Measurements from ENCODE around the gene CBX5. TPM values are rescaled to one million over a fixed set of nuclear protein-coding genes. Genes with fewer than 3 reads are reported as not detected.
"Not testable (repeated sequence)": the region's sequence is repeated elsewhere in the genome, so short reads cannot be mapped to it uniquely, and the experiment has no call there.

Gene CBX5
- polyA plus RNA-seq, 3 donors from 2014 or later, result 5.9 to 23.6 (median 11.5) TPM

- peak overlapping the region; percentile 19 to 74 (median 64) for H3K27ac Mint-ChIP-seq
- peaks cover 0 to 2% of the 10 kb centered on the region in 2 donors for H3K4me1 Mint-ChIP-seq
- H3K4me3 Mint-ChIP-seq, result peak overlapping the region in 2 of 5 donors; percentile 19 to 31
- peaks cover 24 to 64% (median 34%) of the 10 kb centered on the region in 3 donors for H3K36me3 Mint-ChIP-seq
- H3K27me3 Mint-ChIP-seq (ENCODE audit: low read depth in 3 of 3), result peaks cover 4 to 19% (median 14%) of the 10 kb centered on the region in 3 donors
- no peak for DNase-seq
- no peaks in the 10 kb centered on the region for H3K9me3 Mint-ChIP-seq
These were observed 6.4 kb upstream of the CBX5 start for GRCh38 chr12:54286042-54287030.

DNA sequence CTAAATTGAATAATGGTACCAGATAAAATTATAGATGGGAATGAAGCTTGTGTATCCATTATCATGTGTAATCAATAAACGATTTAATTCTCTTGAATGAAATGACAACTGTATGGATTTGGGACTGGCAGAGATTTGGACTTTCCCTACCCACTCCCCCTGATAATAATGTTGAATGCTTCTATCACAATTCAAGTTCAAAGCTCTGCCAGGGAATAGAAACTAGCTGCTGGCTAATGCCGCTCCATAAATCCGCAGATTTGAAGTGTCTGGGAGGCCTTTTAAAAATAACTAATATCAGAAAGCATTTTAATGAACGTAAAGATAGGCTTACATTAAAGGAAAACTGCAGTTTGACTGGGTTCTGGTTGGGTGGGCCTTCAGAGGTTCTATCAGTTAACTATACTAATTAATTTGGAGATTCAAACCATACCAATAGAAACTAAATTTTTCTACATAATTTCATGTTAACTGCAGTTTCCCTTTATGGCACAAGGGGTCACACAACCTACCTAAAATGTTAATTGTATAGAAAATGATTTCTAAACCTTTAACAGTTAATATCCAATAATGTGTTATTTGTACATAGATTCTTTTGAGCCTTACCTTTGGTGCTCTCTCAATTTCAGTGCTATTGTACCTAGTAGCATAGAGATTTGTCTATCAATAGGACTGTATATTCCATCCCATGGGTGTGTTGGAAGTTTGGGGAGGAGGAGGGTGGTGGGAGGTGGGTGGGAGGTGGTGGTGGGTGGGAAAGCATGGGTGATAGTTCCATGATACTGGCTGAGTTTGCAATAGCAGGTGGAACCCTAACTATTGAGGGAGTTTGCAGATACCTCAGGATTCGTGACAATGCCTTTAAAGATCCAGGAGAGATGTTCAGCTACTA, 5.5 kb upstream of the CBX5 start:
- H3K27ac Mint-ChIP-seq, result peak overlapping the region; percentile 31 to 82 (median 63)
- H3K4me3 Mint-ChIP-seq, result peak overlapping the region in 4 of 5 donors; percentile 32 to 60 (median 40)
- peaks cover 4 to 19% (median 14%) of the 10 kb centered on the region in 3 donors for H3K27me3 Mint-ChIP-seq (ENCODE audit: low read depth in 3 of 3)
- peaks cover 0 to 2% of the 10 kb centered on the region in 2 donors for H3K4me1 Mint-ChIP-seq
- no peaks in the 10 kb centered on the region for H3K9me3 Mint-ChIP-seq
- DNase-seq, result no peak
- peaks cover 25 to 65% (median 37%) of the 10 kb centered on the region in 3 donors for H3K36me3 Mint-ChIP-seq

DNA sequence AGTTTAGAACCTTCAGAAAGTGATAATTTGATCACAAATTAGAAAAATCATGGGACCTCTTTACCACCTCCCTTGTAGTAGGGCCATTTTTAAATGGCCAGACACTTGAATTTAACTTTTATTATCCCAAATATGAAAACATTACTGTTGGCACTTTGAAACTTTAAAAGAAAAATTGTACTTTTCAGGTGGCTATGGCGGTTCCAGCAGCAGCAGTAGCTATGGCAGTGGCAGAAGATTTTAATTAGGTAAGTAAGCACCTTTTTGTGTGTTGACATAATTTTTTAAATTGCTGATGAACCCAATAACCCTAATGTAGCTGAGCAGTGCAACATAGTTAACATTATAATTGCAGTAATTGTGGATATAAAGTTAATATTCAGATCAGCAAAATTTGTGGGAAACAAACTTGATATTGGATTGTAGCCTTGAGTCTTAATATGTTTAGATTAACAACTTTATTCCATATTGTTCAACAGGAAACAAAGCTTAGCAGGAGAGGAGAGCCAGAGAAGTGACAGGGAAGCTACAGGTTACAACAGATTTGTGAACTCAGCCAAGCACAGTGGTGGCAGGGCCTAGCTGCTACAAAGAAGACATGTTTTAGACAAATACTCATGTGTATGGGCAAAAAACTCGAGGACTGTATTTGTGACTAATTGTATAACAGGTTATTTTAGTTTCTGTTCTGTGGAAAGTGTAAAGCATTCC, 4.3 kb upstream of the CBX5 start:
- peak overlapping the region in 4 of 6 donors; percentile 31 to 92 (median 81) for H3K27ac Mint-ChIP-seq
- not testable (repeated sequence) for DNase-seq, H3K9me3 Mint-ChIP-seq, H3K4me1 Mint-ChIP-seq
- peaks cover 4 to 19% (median 14%) of the 10 kb centered on the region in 3 donors for H3K27me3 Mint-ChIP-seq (ENCODE audit: low read depth in 3 of 3)
- peaks cover 25 to 65% (median 37%) of the 10 kb centered on the region in 3 donors for H3K36me3 Mint-ChIP-seq
- peak overlapping the region in 4 of 5 donors; percentile 16 to 80 (median 56) for H3K4me3 Mint-ChIP-seq

DNA sequence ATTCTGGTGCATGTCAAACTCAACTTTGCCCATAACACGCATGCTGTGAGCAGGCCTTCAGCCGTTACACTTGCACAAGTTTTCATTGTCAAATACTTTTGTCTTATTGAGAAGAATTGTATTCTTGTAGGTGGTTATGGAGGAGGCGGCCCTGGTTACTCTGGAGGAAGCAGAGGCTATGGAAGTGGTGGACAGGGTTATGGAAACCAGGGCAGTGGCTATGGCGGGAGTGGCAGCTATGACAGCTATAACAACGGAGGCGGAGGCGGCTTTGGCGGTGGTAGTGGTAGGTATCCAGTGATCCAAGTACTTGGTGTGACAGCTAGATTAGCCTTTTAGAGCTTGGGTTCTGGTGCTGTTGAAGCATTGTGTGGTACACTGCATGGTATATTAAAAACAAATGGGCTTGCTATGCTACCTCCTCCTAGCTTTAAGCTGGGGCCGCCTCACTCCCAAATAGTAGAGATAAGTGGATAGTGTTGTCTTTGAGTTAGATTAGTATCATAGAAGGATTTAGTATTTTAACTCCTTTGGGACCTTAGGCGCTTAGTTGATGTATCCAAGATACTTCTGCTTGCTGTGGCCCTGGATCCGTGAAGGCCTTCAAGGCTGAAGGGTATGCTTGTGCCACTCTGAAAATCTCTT, 3.1 kb upstream of the CBX5 start:
- Mint-ChIP-seq H3K9me3 (no peaks in the 10 kb centered on the region), H3K27ac (peak overlapping the region in 2 of 6 donors; percentile 86 to 92), H3K4me1 (peaks cover 0 to 2% of the 10 kb centered on the region in 2 donors), H3K27me3 (ENCODE audit: low read depth in 3 of 3) (peaks cover 4 to 17% (median 14%) of the 10 kb centered on the region in 3 donors), H3K4me3 (no peak overlapping the region), H3K36me3 (peaks cover 25 to 62% (median 37%) of the 10 kb centered on the region in 3 donors)
- DNase-seq, result no peak

DNA sequence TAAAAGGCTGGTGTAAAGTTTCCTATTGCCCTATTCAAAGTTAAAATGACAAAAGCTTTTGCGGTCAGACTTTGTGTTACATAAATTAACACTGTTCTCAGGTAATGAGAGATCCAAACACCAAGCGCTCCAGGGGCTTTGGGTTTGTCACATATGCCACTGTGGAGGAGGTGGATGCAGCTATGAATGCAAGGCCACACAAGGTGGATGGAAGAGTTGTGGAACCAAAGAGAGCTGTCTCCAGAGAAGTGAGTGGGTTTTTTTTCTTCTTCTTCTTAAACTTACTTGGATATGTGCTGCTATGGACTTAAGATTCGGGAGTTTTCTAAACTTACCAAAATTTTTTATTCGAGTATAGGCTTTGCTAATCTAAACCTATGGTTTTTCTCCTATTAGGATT, 1.8 kb upstream of the CBX5 start:
- not testable (repeated sequence) for H3K9me3 Mint-ChIP-seq, DNase-seq, H3K27ac Mint-ChIP-seq, H3K4me3 Mint-ChIP-seq, H3K4me1 Mint-ChIP-seq
- peaks cover 4 to 17% (median 9%) of the 10 kb centered on the region in 3 donors for H3K27me3 Mint-ChIP-seq (ENCODE audit: low read depth in 3 of 3)
- peaks cover 25 to 48% (median 31%) of the 10 kb centered on the region in 3 donors for H3K36me3 Mint-ChIP-seq

DNA sequence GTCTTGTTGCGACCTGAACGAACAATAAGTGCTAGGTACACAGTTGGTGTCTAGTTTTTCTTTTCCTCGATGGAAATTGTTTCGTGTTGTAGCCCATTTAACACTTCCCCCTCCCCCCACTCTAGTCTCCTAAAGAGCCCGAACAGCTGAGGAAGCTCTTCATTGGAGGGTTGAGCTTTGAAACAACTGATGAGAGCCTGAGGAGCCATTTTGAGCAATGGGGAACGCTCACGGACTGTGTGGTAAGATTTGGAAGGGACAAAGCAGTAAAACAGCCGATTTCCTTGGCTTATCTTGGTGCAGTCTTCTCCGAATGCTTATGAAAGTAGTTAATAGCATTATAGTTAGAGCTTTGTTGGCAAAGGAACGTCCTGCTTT, 1.3 kb upstream of the CBX5 start:
- H3K36me3 Mint-ChIP-seq, result peaks cover 25 to 44% (median 31%) of the 10 kb centered on the region in 3 donors
- H3K27me3 Mint-ChIP-seq (ENCODE audit: low read depth in 3 of 3), result peaks cover 4 to 14% (median 9%) of the 10 kb centered on the region in 3 donors
- H3K4me3 Mint-ChIP-seq, H3K4me1 Mint-ChIP-seq, H3K27ac Mint-ChIP-seq, DNase-seq, H3K9me3 Mint-ChIP-seq: not testable (repeated sequence)

DNA sequence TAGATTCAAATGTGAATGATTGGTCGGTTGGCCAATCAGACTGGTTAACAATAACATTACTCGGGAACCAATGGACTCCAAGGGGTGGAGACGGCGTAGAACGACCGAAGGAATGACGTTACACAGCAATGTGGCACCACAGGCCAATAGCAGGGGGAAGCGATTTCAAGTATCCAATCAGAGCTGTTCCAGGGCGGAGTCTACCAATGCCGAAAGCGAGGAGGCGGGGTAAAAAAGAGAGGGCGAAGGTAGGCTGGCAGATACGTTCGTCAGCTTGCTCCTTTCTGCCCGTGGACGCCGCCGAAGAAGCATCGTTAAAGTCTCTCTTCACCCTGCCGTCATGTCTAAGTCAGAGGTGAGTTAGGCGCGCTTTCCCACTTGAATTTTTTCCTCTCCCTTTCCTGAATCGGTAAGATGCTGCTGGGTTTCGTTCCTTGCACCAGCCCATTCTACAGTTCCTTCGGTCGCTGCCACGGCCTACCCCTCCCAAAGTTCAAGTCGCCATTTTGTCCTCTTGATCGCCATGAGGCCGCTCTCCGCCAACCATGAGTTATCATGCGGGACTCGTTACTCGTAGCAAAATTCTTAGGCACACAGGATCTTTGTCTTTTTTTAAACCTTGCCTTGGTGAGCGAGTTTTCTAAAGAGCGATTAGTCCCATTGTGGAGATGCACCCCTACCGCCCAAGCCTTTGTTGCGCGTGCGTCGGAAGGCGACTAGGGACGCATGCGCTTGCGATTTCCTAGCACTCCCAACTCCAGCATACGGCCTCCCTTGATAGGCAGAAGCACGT, 742 bp upstream of the CBX5 start, which contains the start of gene HNRNPA1:
HNRNPA1 (plus strand) TSS at position 259 of the 793 bp plus-strand sequence; CDS start at position 341, 82 bp downstream.
- peaks cover 3 to 9% of the 10 kb centered on the region in 2 donors for H3K4me1 Mint-ChIP-seq
- H3K4me3 Mint-ChIP-seq, result no peak within 1 kb of the TSS
- H3K36me3 Mint-ChIP-seq, result peaks cover 25 to 38% (median 27%) of the 10 kb centered on the region in 3 donors
- H3K27me3 Mint-ChIP-seq (ENCODE audit: low read depth in 3 of 3), result peaks cover 4 to 14% (median 9%) of the 10 kb centered on the region in 3 donors
- no peaks in the 10 kb centered on the region for H3K9me3 Mint-ChIP-seq
- peak; percentile 98 to 99 (median 99) for DNase-seq
- H3K27ac Mint-ChIP-seq, result no peak within 1 kb of the TSS

- Mint-ChIP-seq H3K36me3 (peaks cover 19 to 27% (median 25%) of the 10 kb centered on the region in 3 donors), H3K27ac (no peak overlapping the region), H3K4me3 (no peak overlapping the region), H3K9me3 (no peaks in the 10 kb centered on the region), H3K27me3 (ENCODE audit: low read depth in 3 of 3) (peaks cover 4 to 14% (median 10%) of the 10 kb centered on the region in 3 donors), H3K4me1 (peaks cover 3 to 9% of the 10 kb centered on the region in 2 donors)
- DNase-seq, result no peak
These were observed 693 bp downstream of the CBX5 start for GRCh38 chr12:54279227-54279631.

- H3K4me3 Mint-ChIP-seq, result peak overlapping the region in 1 of 5 donors; percentile 3
- H3K27ac Mint-ChIP-seq, result peak overlapping the region in 2 of 6 donors; percentile 25 to 85
- peaks cover 4 to 8% (median 4%) of the 10 kb centered on the region in 3 donors for H3K27me3 Mint-ChIP-seq (ENCODE audit: low read depth in 3 of 3)
- peaks cover 3 to 9% of the 10 kb centered on the region in 2 donors for H3K4me1 Mint-ChIP-seq
- no peaks in the 10 kb centered on the region for H3K9me3 Mint-ChIP-seq
- no peak for DNase-seq
- H3K36me3 Mint-ChIP-seq, result peaks cover 13 to 23% (median 13%) of the 10 kb centered on the region in 3 donors
These were observed 2.1 kb downstream of the CBX5 start for GRCh38 chr12:54277823-54278276.

DNA sequence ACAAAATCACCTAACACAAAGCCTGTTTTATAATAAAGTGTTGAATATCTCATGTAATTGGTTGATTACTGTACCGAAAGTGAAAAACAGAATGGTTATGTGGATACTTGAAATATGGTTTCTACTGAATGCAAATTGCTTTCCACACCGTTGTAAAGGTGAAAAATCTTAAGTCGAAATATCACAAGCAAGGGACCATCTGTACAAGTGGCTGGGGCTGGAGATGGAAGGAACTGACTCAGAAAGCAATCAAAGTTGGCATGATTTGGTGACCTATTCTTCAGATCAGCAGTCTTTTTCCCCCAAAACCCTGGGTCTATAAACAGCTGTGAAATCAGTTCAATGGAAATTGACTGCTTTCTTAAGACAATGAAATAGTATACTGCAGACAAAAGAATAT, 3.6 kb downstream of the CBX5 start:
- DNase-seq, result no peak
- H3K9me3 Mint-ChIP-seq, result no peaks in the 10 kb centered on the region
- H3K27me3 Mint-ChIP-seq (ENCODE audit: low read depth in 3 of 3), result peaks cover 0 to 1% (median 0%) of the 10 kb centered on the region in 3 donors
- no peak overlapping the region for H3K4me3 Mint-ChIP-seq
- peak overlapping the region in 4 of 6 donors; percentile 19 to 55 (median 44) for H3K27ac Mint-ChIP-seq
- H3K4me1 Mint-ChIP-seq, result peaks cover 3 to 9% of the 10 kb centered on the region in 2 donors
- peaks cover 2 to 8% (median 2%) of the 10 kb centered on the region in 3 donors for H3K36me3 Mint-ChIP-seq

- peaks cover 3 to 9% of the 10 kb centered on the region in 2 donors for H3K4me1 Mint-ChIP-seq
- peaks cover 0 to 1% (median 0%) of the 10 kb centered on the region in 3 donors for H3K27me3 Mint-ChIP-seq (ENCODE audit: low read depth in 3 of 3)
- no peak overlapping the region for H3K27ac Mint-ChIP-seq
- no peak overlapping the region for H3K4me3 Mint-ChIP-seq
- H3K36me3 Mint-ChIP-seq, result peaks cover 0 to 6% (median 0%) of the 10 kb centered on the region in 3 donors
- H3K9me3 Mint-ChIP-seq, result no peaks in the 10 kb centered on the region
- DNase-seq, result no peak
These were observed 5.9 kb downstream of the CBX5 start for GRCh38 chr12:54273981-54274380.
